Kidney epithelial cell (primary cell): Measurements from ENCODE around the gene MCC. TPM values are rescaled to one million over a fixed set of nuclear protein-coding genes. Genes with fewer than 3 reads are reported as not detected.

ENCODE experiments used
- DNase-seq: peaks from one replicate; pipeline ENCODE4 v3.0.0-alpha.2; 2010; ENCODE audit warnings: low read depth
- H3K27me3 ChIP-seq: 2 replicates; pipeline ENCODE4 v1.6.0; 2011; ENCODE audit warnings: low read length; ENCODE audit not compliant: control insufficient read depth, insufficient read depth
- H3K36me3 ChIP-seq: 2 replicates; pipeline ENCODE4 v1.5.1; 2011; ENCODE audit warnings: low read length; ENCODE audit not compliant: control insufficient read depth, insufficient read depth
- H3K4me3 ChIP-seq: 2 replicates; pipeline ENCODE4 v1.5.1; 2011; ENCODE audit warnings: low read depth, mild to moderate bottlenecking, control low read depth, low read length
- total RNA-seq: library from RNA; depleted of rRNA; stranded (reverse); fragments of >200 nt; gene quantifications from 2 replicates; pipeline ENCODE4 v1.2.3, GENCODE V29; 2015
- TF ChIP-seq, protein P1 (sequence below): IDR thresholded peaks from 2 replicates; pipeline ENCODE4 v1.5.1; 2011; ENCODE audit warnings: mild to moderate bottlenecking, moderate library complexity, low read length, control low read depth, inconsistent platforms; ENCODE audit not compliant: insufficient read depth, poor library complexity, severe bottlenecking

The MCC gene
- total RNA-seq, 1 donor from 2014 or later = 16.7 TPM

- H3K4me3 ChIP-seq = no peak overlapping the region
- DNase-seq = no peak
- H3K27me3 ChIP-seq = no peaks in the 10 kb centered on the region
- TF ChIP-seq, protein P1, sequence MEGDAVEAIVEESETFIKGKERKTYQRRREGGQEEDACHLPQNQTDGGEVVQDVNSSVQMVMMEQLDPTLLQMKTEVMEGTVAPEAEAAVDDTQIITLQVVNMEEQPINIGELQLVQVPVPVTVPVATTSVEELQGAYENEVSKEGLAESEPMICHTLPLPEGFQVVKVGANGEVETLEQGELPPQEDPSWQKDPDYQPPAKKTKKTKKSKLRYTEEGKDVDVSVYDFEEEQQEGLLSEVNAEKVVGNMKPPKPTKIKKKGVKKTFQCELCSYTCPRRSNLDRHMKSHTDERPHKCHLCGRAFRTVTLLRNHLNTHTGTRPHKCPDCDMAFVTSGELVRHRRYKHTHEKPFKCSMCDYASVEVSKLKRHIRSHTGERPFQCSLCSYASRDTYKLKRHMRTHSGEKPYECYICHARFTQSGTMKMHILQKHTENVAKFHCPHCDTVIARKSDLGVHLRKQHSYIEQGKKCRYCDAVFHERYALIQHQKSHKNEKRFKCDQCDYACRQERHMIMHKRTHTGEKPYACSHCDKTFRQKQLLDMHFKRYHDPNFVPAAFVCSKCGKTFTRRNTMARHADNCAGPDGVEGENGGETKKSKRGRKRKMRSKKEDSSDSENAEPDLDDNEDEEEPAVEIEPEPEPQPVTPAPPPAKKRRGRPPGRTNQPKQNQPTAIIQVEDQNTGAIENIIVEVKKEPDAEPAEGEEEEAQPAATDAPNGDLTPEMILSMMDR = no peak
- no peaks in the 10 kb centered on the region for H3K36me3 ChIP-seq
Measured at GRCh38 chr5:113177225-113177624, 311.0 kb downstream of the MCC start.

DNA sequence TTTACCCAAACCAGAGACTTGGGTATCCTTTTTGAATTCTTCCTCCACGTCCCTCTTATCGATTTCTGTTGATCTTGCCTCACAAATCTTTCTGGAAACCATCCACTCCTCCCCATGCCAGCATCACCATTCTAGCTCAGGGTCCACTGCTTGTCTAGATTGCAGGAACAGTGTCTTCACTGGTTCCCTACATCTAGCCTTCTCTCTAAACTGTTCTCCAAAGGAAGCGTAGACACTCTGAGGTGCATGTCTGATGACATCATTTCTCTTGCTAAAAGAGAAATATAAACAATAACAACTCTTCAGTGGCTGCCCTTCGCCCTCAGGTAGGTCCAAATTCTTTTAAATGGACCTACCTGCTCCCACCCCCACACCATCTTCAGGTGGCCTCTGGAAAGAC lies 311.5 kb downstream of the MCC start:
- no peaks in the 10 kb centered on the region for H3K36me3 ChIP-seq
- no peak overlapping the region for H3K4me3 ChIP-seq
- no peaks in the 10 kb centered on the region for H3K27me3 ChIP-seq
- TF ChIP-seq, protein P1 = no peak
- no peak for DNase-seq

DNA sequence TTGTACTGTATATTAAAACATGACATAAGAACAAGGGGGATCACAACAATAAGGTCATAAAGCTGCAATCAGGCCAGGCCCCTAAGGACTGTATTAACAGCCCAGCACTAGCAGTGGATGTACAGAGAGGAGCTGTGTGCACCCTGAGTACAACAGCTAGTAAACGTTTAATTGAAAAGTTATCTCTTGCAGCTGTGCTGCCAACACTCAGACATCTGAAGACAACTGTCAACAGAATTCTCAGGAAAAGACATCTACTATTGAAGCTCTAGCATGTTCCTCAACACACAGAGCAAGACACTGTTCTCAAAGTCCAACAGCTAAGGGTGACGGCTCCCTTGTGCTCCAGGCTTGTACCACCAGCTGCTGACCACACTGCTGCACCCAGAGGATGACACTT lies 312.1 kb downstream of the MCC start:
- Histone ChIP-seq H3K27me3 (no peaks in the 10 kb centered on the region), H3K4me3 (no peak overlapping the region), H3K36me3 (no peaks in the 10 kb centered on the region)
- TF ChIP-seq, protein P1 = no peak
- DNase-seq = no peak

DNA sequence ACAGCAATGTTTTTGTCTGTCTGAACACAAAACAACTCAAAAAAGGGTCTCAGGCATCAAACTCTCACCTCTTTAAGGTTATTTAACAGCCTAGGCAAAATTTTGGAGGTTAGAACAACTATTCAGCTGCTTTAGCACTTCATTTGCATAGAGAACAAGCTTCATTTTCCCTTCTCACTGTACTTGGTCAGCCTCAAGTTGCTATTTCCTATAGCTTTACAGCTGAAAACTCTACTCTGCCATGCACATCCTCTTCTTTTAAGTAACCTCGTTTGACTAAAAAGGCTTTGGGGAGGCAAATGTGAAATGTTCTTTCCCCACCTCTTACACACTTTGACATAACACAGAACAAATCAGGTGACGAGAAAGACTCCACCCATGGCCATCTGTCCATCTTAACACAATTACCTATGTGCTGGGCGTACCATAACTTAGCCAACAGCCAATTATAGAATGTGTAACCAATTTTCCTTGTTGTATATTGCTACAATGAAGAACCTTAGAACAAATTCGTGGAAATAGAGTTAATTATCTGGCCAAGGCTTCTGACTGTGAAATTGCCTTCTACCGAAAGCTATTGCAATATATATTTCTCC lies 315.9 kb downstream of the MCC start:
- Histone ChIP-seq H3K27me3 (no peaks in the 10 kb centered on the region), H3K4me3 (no peak overlapping the region), H3K36me3 (no peaks in the 10 kb centered on the region)
- no peak for DNase-seq
- TF ChIP-seq, protein P1 = no peak

GRCh38 chr5:113171520-113171919 lies 316.7 kb downstream of the MCC start:
- TF ChIP-seq, protein P1 = no peak
- H3K36me3 ChIP-seq = no peaks in the 10 kb centered on the region
- DNase-seq = no peak

GRCh38 chr5:113170707-113171106 lies 317.5 kb downstream of the MCC start:
- Histone ChIP-seq H3K4me3 (no peak overlapping the region), H3K36me3 (no peaks in the 10 kb centered on the region), H3K27me3 (no peaks in the 10 kb centered on the region)
- DNase-seq = no peak
- TF ChIP-seq, protein P1 = no peak

More at GRCh38 chr5:113171520-113171919, 316.7 kb downstream of the MCC start:
- no peaks in the 10 kb centered on the region for H3K27me3 ChIP-seq
- H3K4me3 ChIP-seq = no peak overlapping the region
